ENCODE data around the gene TRHDE. TPM values are rescaled to one million over a fixed set of nuclear protein-coding genes. Genes with fewer than 3 reads are reported as not detected.

The TRHDE gene
- total RNA-seq, 3 donors from 2014 or later, result 0.98 to 43.2 (median 2.2) TPM

DNA sequence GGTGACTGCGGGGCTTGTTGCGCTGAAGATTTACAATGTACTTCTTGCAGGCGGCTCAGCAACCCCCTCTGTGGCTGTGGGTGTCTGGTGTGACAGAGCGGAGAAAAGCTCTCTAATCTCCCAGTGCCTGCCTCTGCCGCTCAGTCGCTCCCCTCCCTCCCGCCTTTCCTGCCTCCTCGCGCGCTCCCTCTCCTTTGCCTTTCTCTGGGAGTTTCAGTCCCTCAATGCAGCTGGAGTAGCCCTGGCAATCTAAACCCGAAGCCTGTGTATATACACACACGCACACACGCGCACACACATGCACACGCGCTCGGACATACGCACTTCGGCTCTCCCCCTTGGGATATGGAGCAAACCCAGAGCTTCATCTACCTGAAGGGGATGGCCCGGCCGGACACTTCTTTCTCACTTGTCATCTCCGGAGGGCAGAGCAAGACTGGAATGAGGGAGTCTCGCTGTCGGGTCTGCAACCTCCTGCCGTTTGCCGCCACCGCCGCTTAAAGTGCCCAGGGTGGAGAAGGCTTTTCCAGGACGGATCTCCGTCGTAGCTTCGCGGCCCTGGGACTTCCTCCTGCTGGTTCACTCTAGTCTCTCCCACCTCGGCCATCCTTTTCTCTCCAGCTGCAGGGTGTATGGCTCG, 599 bp upstream of the TRHDE start:
- Histone ChIP-seq H3K4me1 (peaks cover 0 to 3% of the 10 kb centered on the region in 2 donors), H3K27ac (no peak overlapping the region), H3K27me3 (peaks cover 8 to 43% of the 10 kb centered on the region in 2 donors), H3K4me3 (peak overlapping the region; percentile 46 to 69 (median 58)), H3K9me3 (no peaks in the 10 kb centered on the region), H3K36me3 (no peaks in the 10 kb centered on the region)
- DNase-seq (ENCODE audit: low spot score in 2 of 2), result no peak
- TF ChIP-seq POLR2A (IDR thresholded peaks at IDR 0.05) (no peak), POLR2AphosphoS5 (IDR thresholded peaks at IDR 0.05) (no peak)
- TF ChIP-seq, protein P1, sequence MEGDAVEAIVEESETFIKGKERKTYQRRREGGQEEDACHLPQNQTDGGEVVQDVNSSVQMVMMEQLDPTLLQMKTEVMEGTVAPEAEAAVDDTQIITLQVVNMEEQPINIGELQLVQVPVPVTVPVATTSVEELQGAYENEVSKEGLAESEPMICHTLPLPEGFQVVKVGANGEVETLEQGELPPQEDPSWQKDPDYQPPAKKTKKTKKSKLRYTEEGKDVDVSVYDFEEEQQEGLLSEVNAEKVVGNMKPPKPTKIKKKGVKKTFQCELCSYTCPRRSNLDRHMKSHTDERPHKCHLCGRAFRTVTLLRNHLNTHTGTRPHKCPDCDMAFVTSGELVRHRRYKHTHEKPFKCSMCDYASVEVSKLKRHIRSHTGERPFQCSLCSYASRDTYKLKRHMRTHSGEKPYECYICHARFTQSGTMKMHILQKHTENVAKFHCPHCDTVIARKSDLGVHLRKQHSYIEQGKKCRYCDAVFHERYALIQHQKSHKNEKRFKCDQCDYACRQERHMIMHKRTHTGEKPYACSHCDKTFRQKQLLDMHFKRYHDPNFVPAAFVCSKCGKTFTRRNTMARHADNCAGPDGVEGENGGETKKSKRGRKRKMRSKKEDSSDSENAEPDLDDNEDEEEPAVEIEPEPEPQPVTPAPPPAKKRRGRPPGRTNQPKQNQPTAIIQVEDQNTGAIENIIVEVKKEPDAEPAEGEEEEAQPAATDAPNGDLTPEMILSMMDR (IDR thresholded peaks at IDR 0.05), result no peak
- intact Hi-C loops (cut with DNase I; ENCODE audit: low total_unique reads), result no loop called here

DNA sequence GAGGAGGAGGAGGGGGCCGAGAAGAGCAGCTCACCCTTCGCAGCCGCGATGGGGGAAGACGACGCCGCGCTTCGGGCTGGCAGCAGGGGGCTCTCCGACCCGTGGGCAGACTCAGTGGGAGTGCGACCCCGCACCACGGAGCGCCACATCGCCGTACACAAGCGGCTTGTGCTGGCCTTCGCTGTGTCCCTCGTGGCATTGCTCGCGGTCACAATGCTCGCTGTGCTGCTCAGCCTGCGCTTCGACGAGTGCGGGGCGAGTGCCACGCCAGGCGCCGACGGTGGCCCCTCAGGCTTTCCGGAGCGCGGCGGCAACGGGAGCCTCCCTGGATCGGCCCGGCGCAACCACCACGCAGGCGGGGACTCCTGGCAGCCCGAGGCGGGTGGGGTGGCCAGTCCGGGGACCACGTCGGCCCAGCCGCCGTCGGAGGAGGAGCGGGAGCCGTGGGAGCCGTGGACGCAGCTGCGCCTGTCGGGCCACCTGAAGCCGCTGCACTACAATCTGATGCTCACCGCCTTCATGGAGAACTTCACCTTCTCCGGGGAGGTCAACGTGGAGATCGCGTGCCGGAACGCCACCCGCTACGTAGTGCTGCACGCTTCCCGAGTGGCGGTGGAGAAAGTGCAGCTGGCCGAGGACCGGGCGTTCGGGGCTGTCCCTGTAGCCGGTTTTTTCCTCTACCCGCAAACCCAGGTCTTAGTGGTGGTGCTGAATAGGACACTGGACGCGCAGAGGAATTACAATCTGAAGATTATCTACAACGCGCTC, 745 bp downstream of the TRHDE start:
- H3K27me3 ChIP-seq, result peaks cover 8 to 53% of the 10 kb centered on the region in 2 donors
- no peak overlapping the region for H3K27ac ChIP-seq
- H3K9me3 ChIP-seq, result no peaks in the 10 kb centered on the region
- TF ChIP-seq, protein P1 (IDR thresholded peaks at IDR 0.05), result no peak
- TF ChIP-seq POLR2A (IDR thresholded peaks at IDR 0.05) (no peak), POLR2AphosphoS5 (IDR thresholded peaks at IDR 0.05) (no peak)
- peaks cover 0 to 3% of the 10 kb centered on the region in 2 donors for H3K4me1 ChIP-seq
- intact Hi-C loops (cut with DNase I; ENCODE audit: low total_unique reads), result no loop called here
- no peaks in the 10 kb centered on the region for H3K36me3 ChIP-seq
- no peak for DNase-seq (ENCODE audit: low spot score in 2 of 2)
- peak overlapping the region; percentile 46 to 69 (median 58) for H3K4me3 ChIP-seq

DNA sequence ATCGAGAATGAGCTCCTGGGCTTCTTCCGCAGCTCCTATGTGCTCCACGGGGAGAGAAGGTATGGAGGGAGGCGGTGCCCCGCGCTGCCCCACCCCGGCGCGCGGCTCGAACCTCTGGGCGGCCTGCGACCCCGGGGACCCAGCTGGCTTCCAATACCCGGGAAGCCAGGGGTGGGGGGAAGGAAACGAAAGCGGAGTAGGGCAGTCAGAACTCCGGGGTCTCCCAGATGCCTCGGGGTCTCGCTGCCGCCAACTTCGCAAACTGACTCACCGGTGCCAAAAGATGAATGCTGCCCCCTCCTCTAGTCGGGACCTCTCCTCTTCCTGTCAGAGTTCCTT, 1.3 kb downstream of the TRHDE start:
- Histone ChIP-seq H3K36me3 (no peaks in the 10 kb centered on the region), H3K4me3 (peak overlapping the region; percentile 46 to 69 (median 58)), H3K4me1 (peaks cover 0 to 3% of the 10 kb centered on the region in 2 donors), H3K27ac (no peak overlapping the region), H3K9me3 (no peaks in the 10 kb centered on the region), H3K27me3 (peaks cover 8 to 51% of the 10 kb centered on the region in 2 donors)
- intact Hi-C loops (cut with DNase I; ENCODE audit: low total_unique reads), result no loop called here
- DNase-seq (ENCODE audit: low spot score in 2 of 2), result no peak
- TF ChIP-seq, protein P1 (IDR thresholded peaks at IDR 0.05), result no peak
- TF ChIP-seq POLR2A (IDR thresholded peaks at IDR 0.05), result no peak
- TF ChIP-seq POLR2AphosphoS5 (IDR thresholded peaks at IDR 0.05), result no peak

DNA sequence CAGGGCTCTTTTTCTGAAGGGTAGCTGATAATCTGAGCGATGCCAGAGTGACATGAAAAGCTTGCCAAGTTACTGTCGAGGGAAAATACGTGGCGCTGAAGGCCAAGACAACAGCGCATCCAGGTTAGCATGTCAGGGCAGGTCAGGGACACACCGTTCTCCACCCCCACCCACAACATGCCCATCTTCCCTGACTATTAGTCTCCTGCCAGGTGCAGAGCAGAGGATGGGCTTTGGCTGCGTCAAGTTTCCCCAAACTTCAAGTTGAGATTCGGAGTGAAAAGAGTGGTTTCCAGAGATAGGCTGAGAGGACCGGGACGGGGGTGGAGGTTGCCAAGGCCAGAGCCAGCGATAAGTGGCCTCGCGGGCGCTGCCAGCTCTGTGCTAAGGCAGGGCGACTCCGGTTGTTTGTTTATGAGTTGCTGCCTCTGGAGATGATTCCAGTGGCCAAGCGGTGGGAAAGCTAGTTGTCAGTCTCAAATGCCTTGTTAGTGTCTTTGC, 1.7 kb downstream of the TRHDE start:
- Histone ChIP-seq H3K4me3 (peak overlapping the region; percentile 46 to 69 (median 58)), H3K27me3 (peaks cover 8 to 48% of the 10 kb centered on the region in 2 donors), H3K36me3 (no peaks in the 10 kb centered on the region), H3K9me3 (no peaks in the 10 kb centered on the region), H3K27ac (no peak overlapping the region), H3K4me1 (peaks cover 0 to 3% of the 10 kb centered on the region in 2 donors)
- TF ChIP-seq, protein P1 (IDR thresholded peaks at IDR 0.05), result no peak
- TF ChIP-seq POLR2A (IDR thresholded peaks at IDR 0.05) (no peak), POLR2AphosphoS5 (IDR thresholded peaks at IDR 0.05) (no peak)
- intact Hi-C loops (cut with DNase I; ENCODE audit: low total_unique reads), result no loop called here
- DNase-seq (ENCODE audit: low spot score in 2 of 2), result no peak

DNA sequence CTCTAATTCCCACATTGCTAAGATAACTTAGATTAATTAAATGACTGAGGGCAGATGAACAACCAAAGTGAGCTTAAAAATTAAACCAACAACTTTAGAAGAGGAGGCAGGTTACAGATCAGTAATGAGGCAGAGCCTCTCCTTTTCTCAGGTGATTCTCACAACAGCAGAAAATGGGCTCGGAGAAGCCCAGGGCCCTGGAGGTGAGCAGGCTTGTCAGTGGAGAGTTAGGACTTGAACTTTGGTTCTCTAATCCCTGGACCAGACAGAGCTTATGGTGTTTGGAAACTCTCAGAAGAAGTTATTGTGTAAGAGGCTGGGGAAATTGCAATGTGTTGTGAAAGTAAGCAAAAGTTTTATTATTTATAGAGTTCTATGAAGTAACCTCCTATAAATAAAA, 2.8 kb downstream of the TRHDE start:
- Histone ChIP-seq H3K9me3 (no peaks in the 10 kb centered on the region), H3K27ac (no peak overlapping the region)
- intact Hi-C loops (cut with DNase I; ENCODE audit: low total_unique reads), result no loop called here

More for the DNA sequence above, 2.8 kb downstream of the TRHDE start:
- no peak overlapping the region for H3K4me3 ChIP-seq
- H3K4me1 ChIP-seq, result peaks cover 0 to 3% of the 10 kb centered on the region in 2 donors
- H3K36me3 ChIP-seq, result no peaks in the 10 kb centered on the region
- H3K27me3 ChIP-seq, result peaks cover 8 to 51% of the 10 kb centered on the region in 2 donors
- DNase-seq (ENCODE audit: low spot score in 2 of 2), result no peak
- TF ChIP-seq, protein P1 (IDR thresholded peaks at IDR 0.05), result no peak

Measured in breast epithelium (tissue), 4 donors.